ENCODE results near the gene SPATA2L.

The SPATA2L gene

GRCh38 chr16:89746043-89746442 lies 44.5 kb upstream of the SPATA2L start:
- Histone ChIP-seq H3K9ac (ENCODE audit: low read depth, low read length, poor library complexity) (no peak overlapping the region), H3K4ac (ENCODE audit: low read length) (no peak overlapping the region), H2AFZ (ENCODE audit: low read length) (no peak overlapping the region), H2AK5ac (ENCODE audit: low read depth, low read length) (no peak overlapping the region), H2BK5ac (ENCODE audit: low read length) (peak overlapping the region; percentile 57), H2BK15ac (ENCODE audit: low read length) (no peak overlapping the region), H4K8ac (ENCODE audit: low read depth, low read length) (no peak overlapping the region), H3K79me1 (ENCODE audit: low read depth, low read length) (peaks cover 1% of the 10 kb centered on the region), H3K14ac (ENCODE audit: low read length) (no peak overlapping the region), H3K4me2 (ENCODE audit: insufficient read depth, low read length, poor library complexity, severe bottlenecking) (no peak overlapping the region), H3K4me3 (ENCODE audit: low read length in 2 of 2) (no peak overlapping the region), H3K23ac (ENCODE audit: low read depth, low read length, poor library complexity) (no peak overlapping the region), H3K9me3 (replicated peaks in 1 of 2; ENCODE audit: control insufficient read depth in 2 of 2, insufficient read depth in 1 of 2, low read depth in 1 of 2, low read length in 2 of 2) (no peaks in the 10 kb centered on the region), H3K27ac (replicated peaks; ENCODE audit: low read length) (no peak overlapping the region), H3K18ac (ENCODE audit: low read length) (no peak overlapping the region), H2BK120ac (ENCODE audit: low read depth, low read length) (peak overlapping the region; percentile 61), H2BK12ac (ENCODE audit: low read length) (no peak overlapping the region), H3K4me1 (ENCODE audit: control insufficient read depth in 2 of 2, insufficient read depth in 1 of 2, low read depth in 1 of 2, low read length in 2 of 2) (no peaks in the 10 kb centered on the region), H3K36me3 (replicated peaks in 1 of 2; ENCODE audit: control insufficient read depth in 2 of 2, insufficient read depth in 2 of 2, low read length in 2 of 2) (peaks cover 45 to 98% of the 10 kb centered on the region in 2 donors), H3K27me3 (ENCODE audit: control insufficient read depth in 3 of 3, insufficient read depth in 3 of 3, low read depth in 1 of 3, low read length in 3 of 3) (no peaks in the 10 kb centered on the region), H4K91ac (ENCODE audit: low read depth, low read length, poor library complexity) (no peak overlapping the region)
- WGBS, 2 donors (ENCODE audit: extremely low coverage in 2 of 2, insufficient read length in 2 of 2, insufficient replicate concordance in 1 of 2) = no CpG with 5 or more reads among the region's 15 CpGs
- no peak for DNase-seq (ENCODE audit: low spot score)

GRCh38 chr16:89744813-89745212 lies 43.3 kb upstream of the SPATA2L start:
- peaks cover 1% of the 10 kb centered on the region for H3K79me1 ChIP-seq (ENCODE audit: low read depth, low read length)
- H3K4me3 ChIP-seq (ENCODE audit: low read length in 2 of 2) = no peak overlapping the region
- H3K27me3 ChIP-seq (ENCODE audit: control insufficient read depth in 3 of 3, insufficient read depth in 3 of 3, low read depth in 1 of 3, low read length in 3 of 3) = no peaks in the 10 kb centered on the region
- H4K91ac ChIP-seq (ENCODE audit: low read depth, low read length, poor library complexity) = no peak overlapping the region
- no peak for DNase-seq (ENCODE audit: low spot score)
- no peaks in the 10 kb centered on the region for H3K9me3 ChIP-seq (replicated peaks in 1 of 2; ENCODE audit: control insufficient read depth in 2 of 2, insufficient read depth in 1 of 2, low read depth in 1 of 2, low read length in 2 of 2)
- H4K8ac ChIP-seq (ENCODE audit: low read depth, low read length) = no peak overlapping the region
- no peak overlapping the region for H3K23ac ChIP-seq (ENCODE audit: low read depth, low read length, poor library complexity)
- no peak overlapping the region for H2AFZ ChIP-seq (ENCODE audit: low read length)
- H2BK12ac ChIP-seq (ENCODE audit: low read length) = no peak overlapping the region
- no peaks in the 10 kb centered on the region for H3K4me1 ChIP-seq (ENCODE audit: control insufficient read depth in 2 of 2, insufficient read depth in 1 of 2, low read depth in 1 of 2, low read length in 2 of 2)
- H3K4ac ChIP-seq (ENCODE audit: low read length) = no peak overlapping the region
- WGBS, 2 donors (ENCODE audit: extremely low coverage in 2 of 2, insufficient read length in 2 of 2, insufficient replicate concordance in 1 of 2) = no CpG with 5 or more reads among the region's 16 CpGs
- peaks cover 51 to 98% of the 10 kb centered on the region in 2 donors for H3K36me3 ChIP-seq (replicated peaks in 1 of 2; ENCODE audit: control insufficient read depth in 2 of 2, insufficient read depth in 2 of 2, low read length in 2 of 2)
- H3K4me2 ChIP-seq (ENCODE audit: insufficient read depth, low read length, poor library complexity, severe bottlenecking) = no peak overlapping the region
- no peak overlapping the region for H3K14ac ChIP-seq (ENCODE audit: low read length)
- H2BK15ac ChIP-seq (ENCODE audit: low read length) = no peak overlapping the region
- H3K9ac ChIP-seq (ENCODE audit: low read depth, low read length, poor library complexity) = no peak overlapping the region
- no peak overlapping the region for H3K18ac ChIP-seq (ENCODE audit: low read length)
- no peak overlapping the region for H3K27ac ChIP-seq (replicated peaks; ENCODE audit: low read length)
- H2BK5ac ChIP-seq (ENCODE audit: low read length) = no peak overlapping the region
- H2AK5ac ChIP-seq (ENCODE audit: low read depth, low read length) = no peak overlapping the region
- no peak overlapping the region for H2BK120ac ChIP-seq (ENCODE audit: low read depth, low read length)

- DNase-seq (ENCODE audit: low spot score) = no peak
- no CpG with 5 or more reads among the region's 4 CpGs for WGBS, 2 donors (ENCODE audit: extremely low coverage in 2 of 2, insufficient read length in 2 of 2, insufficient replicate concordance in 1 of 2)
- Histone ChIP-seq H3K79me1 (ENCODE audit: low read depth, low read length) (peaks cover under 1% of the 10 kb centered on the region), H4K8ac (ENCODE audit: low read depth, low read length) (no peak overlapping the region), H2AFZ (ENCODE audit: low read length) (no peak overlapping the region), H3K23ac (ENCODE audit: low read depth, low read length, poor library complexity) (no peak overlapping the region), H3K9me3 (replicated peaks in 1 of 2; ENCODE audit: control insufficient read depth in 2 of 2, insufficient read depth in 1 of 2, low read depth in 1 of 2, low read length in 2 of 2) (peaks cover 0 to 1% of the 10 kb centered on the region in 2 donors), H2BK5ac (ENCODE audit: low read length) (no peak overlapping the region), H3K4me2 (ENCODE audit: insufficient read depth, low read length, poor library complexity, severe bottlenecking) (no peak overlapping the region), H2BK15ac (ENCODE audit: low read length) (no peak overlapping the region), H3K27ac (replicated peaks; ENCODE audit: low read length) (no peak overlapping the region), H4K91ac (ENCODE audit: low read depth, low read length, poor library complexity) (no peak overlapping the region), H3K4me1 (ENCODE audit: control insufficient read depth in 2 of 2, insufficient read depth in 1 of 2, low read depth in 1 of 2, low read length in 2 of 2) (no peaks in the 10 kb centered on the region), H3K18ac (ENCODE audit: low read length) (no peak overlapping the region), H2AK5ac (ENCODE audit: low read depth, low read length) (no peak overlapping the region), H2BK12ac (ENCODE audit: low read length) (no peak overlapping the region), H3K36me3 (replicated peaks in 1 of 2; ENCODE audit: control insufficient read depth in 2 of 2, insufficient read depth in 2 of 2, low read length in 2 of 2) (peaks cover 60 to 98% of the 10 kb centered on the region in 2 donors), H3K9ac (ENCODE audit: low read depth, low read length, poor library complexity) (peak overlapping the region; percentile 50), H3K27me3 (ENCODE audit: control insufficient read depth in 3 of 3, insufficient read depth in 3 of 3, low read depth in 1 of 3, low read length in 3 of 3) (no peaks in the 10 kb centered on the region), H2BK120ac (ENCODE audit: low read depth, low read length) (no peak overlapping the region), H3K4ac (ENCODE audit: low read length) (no peak overlapping the region), H3K14ac (ENCODE audit: low read length) (no peak overlapping the region), H3K4me3 (ENCODE audit: low read length in 2 of 2) (no peak overlapping the region)
These were observed 41.4 kb upstream of the SPATA2L start for GRCh38 chr16:89742948-89743347.

GRCh38 chr16:89741342-89742014 lies 40.0 kb upstream of the SPATA2L start:
- no peak overlapping the region for H3K27ac ChIP-seq (replicated peaks; ENCODE audit: low read length)
- no peak overlapping the region for H3K4ac ChIP-seq (ENCODE audit: low read length)
- no peak overlapping the region for H3K4me2 ChIP-seq (ENCODE audit: insufficient read depth, low read length, poor library complexity, severe bottlenecking)
- H4K91ac ChIP-seq (ENCODE audit: low read depth, low read length, poor library complexity) = no peak overlapping the region
- H2BK120ac ChIP-seq (ENCODE audit: low read depth, low read length) = no peak overlapping the region
- H4K8ac ChIP-seq (ENCODE audit: low read depth, low read length) = no peak overlapping the region
- H3K14ac ChIP-seq (ENCODE audit: low read length) = peak overlapping the region; percentile 82
- no peaks in the 10 kb centered on the region for H3K4me1 ChIP-seq (ENCODE audit: control insufficient read depth in 2 of 2, insufficient read depth in 1 of 2, low read depth in 1 of 2, low read length in 2 of 2)
- H3K23ac ChIP-seq (ENCODE audit: low read depth, low read length, poor library complexity) = no peak overlapping the region
- peak overlapping the region; percentile 63 for H2BK12ac ChIP-seq (ENCODE audit: low read length)
- no peaks in the 10 kb centered on the region for H3K27me3 ChIP-seq (ENCODE audit: control insufficient read depth in 3 of 3, insufficient read depth in 3 of 3, low read depth in 1 of 3, low read length in 3 of 3)
- no peak overlapping the region for H2BK15ac ChIP-seq (ENCODE audit: low read length)
- peak overlapping the region; percentile 31 for H3K18ac ChIP-seq (ENCODE audit: low read length)
- H2BK5ac ChIP-seq (ENCODE audit: low read length) = no peak overlapping the region
- DNase-seq (ENCODE audit: low spot score) = no peak
- H3K9ac ChIP-seq (ENCODE audit: low read depth, low read length, poor library complexity) = no peak overlapping the region
- peaks cover 60 to 98% of the 10 kb centered on the region in 2 donors for H3K36me3 ChIP-seq (replicated peaks in 1 of 2; ENCODE audit: control insufficient read depth in 2 of 2, insufficient read depth in 2 of 2, low read length in 2 of 2)
- no peaks in the 10 kb centered on the region for H3K79me1 ChIP-seq (ENCODE audit: low read depth, low read length)
- no peak overlapping the region for H2AFZ ChIP-seq (ENCODE audit: low read length)
- no peak overlapping the region for H2AK5ac ChIP-seq (ENCODE audit: low read depth, low read length)
- H3K9me3 ChIP-seq (replicated peaks in 1 of 2; ENCODE audit: control insufficient read depth in 2 of 2, insufficient read depth in 1 of 2, low read depth in 1 of 2, low read length in 2 of 2) = peaks cover 0 to 1% of the 10 kb centered on the region in 2 donors
- WGBS, 2 donors (ENCODE audit: extremely low coverage in 2 of 2, insufficient read length in 2 of 2, insufficient replicate concordance in 1 of 2) = no CpG with 5 or more reads among the region's 11 CpGs
- H3K4me3 ChIP-seq (ENCODE audit: low read length in 2 of 2) = no peak overlapping the region

All from neuronal stem cell (in vitro differentiated cells).